Activated CD4-positive, CD25-positive, alpha-beta regulatory T cell treated with anti-CD3 and anti-CD28 coated beads, Interleukin-2, amount 50 U/mL, for 24 hours (primary cell): Measurements from ENCODE around the gene OR4D9.

Experiments
- ATAC-seq, 2 donors: fragments of 150-1000 bp; cut with Tn5 transposase; one replicate each; pipeline ENCODE4 v1.10.0; 2021; ENCODE audit warnings: mild to moderate bottlenecking in 1 of 2, moderate library complexity in 1 of 2

OR4D9 gene

GRCh38 chr11:59550842-59551658 lies 39.7 kb downstream of the OR4D9 start:
- peak; percentile 49 to 51 for ATAC-seq

- ATAC-seq: no peak
Observed at GRCh38 chr11:59551659-59552521, 40.6 kb downstream of the OR4D9 start.

- ATAC-seq: no peak
Observed at GRCh38 chr11:59552844-59553243, 41.5 kb downstream of the OR4D9 start.

- ATAC-seq: no peak
Observed at GRCh38 chr11:59553323-59553722, 42.0 kb downstream of the OR4D9 start.

GRCh38 chr11:59555601-59556114 lies 44.3 kb downstream of the OR4D9 start:
- ATAC-seq: no peak

GRCh38 chr11:59556115-59556916 lies 45.0 kb downstream of the OR4D9 start:
- peak; percentile 25 to 47 for ATAC-seq

- peak; percentile 5 to 12 for ATAC-seq
Observed at GRCh38 chr11:59556917-59557348, 45.6 kb downstream of the OR4D9 start.

GRCh38 chr11:59558270-59558643 lies 46.9 kb downstream of the OR4D9 start:
- ATAC-seq: no peak

- ATAC-seq: no peak
Observed at GRCh38 chr11:59559886-59560285, 48.5 kb downstream of the OR4D9 start.

- ATAC-seq: peak; percentile 34 to 38
Observed at GRCh38 chr11:59560290-59560701, 49.0 kb downstream of the OR4D9 start.

GRCh38 chr11:59560702-59561473 lies 49.5 kb downstream of the OR4D9 start:
- peak; percentile 39 to 44 for ATAC-seq

- no peak for ATAC-seq
Observed at GRCh38 chr11:59562292-59562691, 51.0 kb downstream of the OR4D9 start.
